AG04449 (cell line): ENCODE results near the gene R3HDM2.

Experiments
- CTCF ChIA-PET: fragments of 350-600 bp; formaldehyde crosslinking; extraction: SDS; loops from one replicate; lab custom pipeline; 2021; ENCODE audit warnings: antibody characterized with exemption; lab: Yijun Ruan, JAX
- POLR2A ChIA-PET: fragments of 400-600, 350-600 bp; formaldehyde crosslinking; extraction: SDS; loops from one replicate; lab custom pipeline; 2020; ENCODE audit warnings: antibody characterized with exemption, inconsistent platforms; lab: Yijun Ruan, JAX
- DNase-seq: peaks from one replicate; pipeline ENCODE4 v3.0.0-alpha.2; 2010; ENCODE audit warnings: low read depth, low spot score
- H3K4me3 ChIP-seq: 2 replicates; pipeline ENCODE4 v1.5.1; 2011; ENCODE audit warnings: low read depth, mild to moderate bottlenecking, control low read depth, low read length
- CTCF ChIP-seq: IDR thresholded peaks from one replicate; pipeline ENCODE4 v1.5.1; 2011; ENCODE audit warnings: mild to moderate bottlenecking, moderate library complexity, low read length, control low read depth, inconsistent platforms; ENCODE audit not compliant: insufficient read depth; ENCODE audit errors: missing control alignments

R3HDM2 gene

GRCh38 chr12:57205186-57205585 is 225.7 kb downstream of the R3HDM2 start:
- no peak overlapping the region for H3K4me3 ChIP-seq
- CTCF ChIA-PET: interaction anchor here (2.2 to 11.4 kb wide), 2 partner anchors 10 to 36 kb away, joined by 10 to 393 read pairs; a partner anchor contains a TSS
- DNase-seq: no peak
- POLR2A ChIA-PET: no interaction called here
- TF ChIP-seq CTCF: no peak

- TF ChIP-seq CTCF: no peak
- DNase-seq: no peak
- ChIA-PET CTCF (interaction anchor here (2.2 kb wide), 1 partner anchor 10 kb away, joined by 10 read pairs; no protein-coding TSS in a partner anchor), POLR2A (no interaction called here)
- no peak overlapping the region for H3K4me3 ChIP-seq
These were observed 226.4 kb downstream of the R3HDM2 start for GRCh38 chr12:57204454-57204853.

- ChIA-PET POLR2A (no interaction called here), CTCF (interaction anchor here (8.4 kb wide), 1 partner anchor 10 kb away, joined by 63 read pairs; no protein-coding TSS in a partner anchor)
- no peak for DNase-seq
- no peak overlapping the region for H3K4me3 ChIP-seq
- no peak for TF ChIP-seq CTCF
These were observed 227.1 kb downstream of the R3HDM2 start for GRCh38 chr12:57203791-57204190.
